CMK (cell line): ENCODE measurements around the gene ZMIZ1.

Source experiments
- DNase-seq: peaks from one replicate; pipeline ENCODE4 v3.0.0-alpha.2; 2010; ENCODE audit warnings: low read depth

The ZMIZ1 gene

GRCh38 chr10:79156334-79157274 is 87.8 kb downstream of the ZMIZ1 start:
- DNase-seq: no peak

GRCh38 chr10:79158004-79158340 is 89.2 kb downstream of the ZMIZ1 start:
- DNase-seq: no peak

- DNase-seq: no peak
Measured at GRCh38 chr10:79158402-79159097, 89.8 kb downstream of the ZMIZ1 start.

GRCh38 chr10:79159141-79159651 is 90.4 kb downstream of the ZMIZ1 start:
- no peak for DNase-seq

GRCh38 chr10:79159785-79160184 is 91.0 kb downstream of the ZMIZ1 start:
- DNase-seq: no peak

- no peak for DNase-seq
Measured at GRCh38 chr10:79160191-79160590, 91.4 kb downstream of the ZMIZ1 start.

GRCh38 chr10:79161557-79161956 is 92.8 kb downstream of the ZMIZ1 start:
- no peak for DNase-seq

- DNase-seq: no peak
Measured at GRCh38 chr10:79162022-79162421, 93.3 kb downstream of the ZMIZ1 start.

- no peak for DNase-seq
Measured at GRCh38 chr10:79162861-79163665, 94.3 kb downstream of the ZMIZ1 start.

- no peak for DNase-seq
Measured at GRCh38 chr10:79163666-79163975, 94.9 kb downstream of the ZMIZ1 start.

- no peak for DNase-seq
Measured at GRCh38 chr10:79164075-79164474, 95.3 kb downstream of the ZMIZ1 start.

GRCh38 chr10:79165070-79165778 is 96.5 kb downstream of the ZMIZ1 start:
- no peak for DNase-seq

GRCh38 chr10:79166312-79166721 is 97.6 kb downstream of the ZMIZ1 start:
- no peak for DNase-seq

- DNase-seq: no peak
Measured at GRCh38 chr10:79166741-79167140, 98.0 kb downstream of the ZMIZ1 start.

GRCh38 chr10:79167537-79167936 is 98.8 kb downstream of the ZMIZ1 start:
- DNase-seq: no peak

GRCh38 chr10:79168210-79168609 is 99.4 kb downstream of the ZMIZ1 start:
- DNase-seq: no peak

GRCh38 chr10:79170226-79170752 is 101.5 kb downstream of the ZMIZ1 start:
- no peak for DNase-seq

- DNase-seq: no peak
Measured at GRCh38 chr10:79170993-79171392, 102.2 kb downstream of the ZMIZ1 start.

- DNase-seq: no peak
Measured at GRCh38 chr10:79171504-79171903, 102.7 kb downstream of the ZMIZ1 start.

- no peak for DNase-seq
Measured at GRCh38 chr10:79172881-79173280, 104.1 kb downstream of the ZMIZ1 start.

GRCh38 chr10:79173582-79174262 is 105.0 kb downstream of the ZMIZ1 start:
- no peak for DNase-seq
